Prostate gland (tissue), 2 donors: ENCODE data around the gene CSNK1A1.

ENCODE experiments used
- POLR2A ChIP-seq: fragments of 450-650 bp; IDR thresholded peaks from one replicate; pipeline ENCODE4 v1.6.1; 2016; ENCODE audit warnings: antibody characterized with exemption, mild to moderate bottlenecking
- POLR2AphosphoS5 ChIP-seq: sonication (generic); formaldehyde crosslinking; IDR thresholded peaks from one replicate; pipeline ENCODE4 v1.6.1; 2017; ENCODE audit warnings: antibody characterized with exemption
- TF ChIP-seq, protein P1 (sequence below), 4 experiments: fragments of 200-600 bp in 2 of 4; fragments of 450-650 bp in 2 of 4; sonication (generic) in 2 of 4; IDR thresholded peaks; 1 replicate in 3 of 4; 2 replicates in 1 of 4; pipeline ENCODE4 v1.5.1; 2016 to 2019; ENCODE audit warnings: antibody characterized with exemption in 4 of 4, mild to moderate bottlenecking in 2 of 4, moderate library complexity in 2 of 4

DNA sequence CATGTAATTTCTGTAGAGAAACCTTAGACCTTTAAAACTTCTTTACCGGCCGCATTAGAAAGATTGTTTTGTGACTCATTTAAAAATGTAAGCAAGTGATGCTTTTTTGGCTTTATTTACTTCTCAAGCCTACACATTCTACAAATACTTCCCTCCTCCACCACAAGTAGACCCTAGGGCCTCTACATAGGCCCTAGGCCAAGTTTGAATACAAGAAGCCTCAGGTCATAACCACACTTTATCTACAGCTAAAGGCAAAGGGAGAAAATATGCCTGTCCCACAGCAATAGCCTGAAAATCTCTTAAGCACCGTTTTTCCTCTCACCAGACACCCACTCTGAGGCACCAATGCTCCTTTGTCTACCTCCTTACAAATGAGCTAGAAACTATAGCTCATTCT is 53.9 kb downstream of the CSNK1A1 start:
- TF ChIP-seq, protein P1, sequence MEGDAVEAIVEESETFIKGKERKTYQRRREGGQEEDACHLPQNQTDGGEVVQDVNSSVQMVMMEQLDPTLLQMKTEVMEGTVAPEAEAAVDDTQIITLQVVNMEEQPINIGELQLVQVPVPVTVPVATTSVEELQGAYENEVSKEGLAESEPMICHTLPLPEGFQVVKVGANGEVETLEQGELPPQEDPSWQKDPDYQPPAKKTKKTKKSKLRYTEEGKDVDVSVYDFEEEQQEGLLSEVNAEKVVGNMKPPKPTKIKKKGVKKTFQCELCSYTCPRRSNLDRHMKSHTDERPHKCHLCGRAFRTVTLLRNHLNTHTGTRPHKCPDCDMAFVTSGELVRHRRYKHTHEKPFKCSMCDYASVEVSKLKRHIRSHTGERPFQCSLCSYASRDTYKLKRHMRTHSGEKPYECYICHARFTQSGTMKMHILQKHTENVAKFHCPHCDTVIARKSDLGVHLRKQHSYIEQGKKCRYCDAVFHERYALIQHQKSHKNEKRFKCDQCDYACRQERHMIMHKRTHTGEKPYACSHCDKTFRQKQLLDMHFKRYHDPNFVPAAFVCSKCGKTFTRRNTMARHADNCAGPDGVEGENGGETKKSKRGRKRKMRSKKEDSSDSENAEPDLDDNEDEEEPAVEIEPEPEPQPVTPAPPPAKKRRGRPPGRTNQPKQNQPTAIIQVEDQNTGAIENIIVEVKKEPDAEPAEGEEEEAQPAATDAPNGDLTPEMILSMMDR (IDR thresholded peaks at IDR 0.05) = no peak
- TF ChIP-seq POLR2A (no peak), POLR2AphosphoS5 (no peak)
